Ovary (tissue), 9 donors: ENCODE measurements around the gene RDX. TPM values are rescaled to one million over a fixed set of nuclear protein-coding genes. Genes with fewer than 3 reads are reported as not detected.
"Not testable (repeated sequence)": the region's sequence is repeated elsewhere in the genome, so short reads cannot be mapped to it uniquely, and the experiment has no call there.

Experiments used
- DNase-seq, 5 donors: peaks; one replicate each; pipeline ENCODE4 v3.0.0-alpha.2; 2019 to 2020
- H3K27ac ChIP-seq, 2 donors: fragments of 200-600 bp; one replicate each; pipeline versions ENCODE4 v1.5.1 to v1.8.0; 2019 to 2022
- H3K27me3 ChIP-seq: fragments of 200-600 bp; one replicate; pipeline ENCODE4 v1.8.0; 2022
- H3K36me3 ChIP-seq: fragments of 200-600 bp; sonication (generic); one replicate; pipeline ENCODE4 v1.5.1; 2019
- H3K4me1 ChIP-seq: one replicate; pipeline ENCODE4 v1.8.1; 2013; ENCODE audit warnings: mild to moderate bottlenecking, moderate library complexity; ENCODE audit not compliant: insufficient read depth
- H3K4me3 ChIP-seq: fragments of 200-600 bp; sonication (generic); one replicate; pipeline ENCODE4 v1.5.1; 2017
- H3K9me3 ChIP-seq, 2 donors: fragments of 200-600 bp in 1 of 2; sonication (generic) in 1 of 2; one replicate each; pipeline versions ENCODE4 v1.5.1 to v1.8.1; 2013 to 2019; ENCODE audit warnings: mild to moderate bottlenecking in 1 of 2, moderate library complexity in 1 of 2
- EP300 ChIP-seq: sonication (generic); formaldehyde crosslinking; IDR thresholded peaks from one replicate; pipeline ENCODE4 v1.6.1; 2017; ENCODE audit warnings: antibody characterized with exemption
- POLR2A ChIP-seq: fragments of 450-650 bp; IDR thresholded peaks from one replicate; pipeline ENCODE4 v1.6.1; 2017; ENCODE audit warnings: antibody characterized with exemption, mild to moderate bottlenecking, moderate library complexity
- WGBS, 3 donors: extraction: QIAGEN DNeasy Blood & Tissue Kit in 1 of 3; methylation state at CpG; one replicate each; pipeline versions ENCODE4 v1.1.5 to v1.1.7; 2013 to 2017; 5-methylcytosine and 5-hydroxymethylcytosine counted together
- intact Hi-C, 4 donors: fragments of 100-400 bp; cut with DNase I; formaldehyde crosslinking; loops; one replicate each; pipeline versions ENCODE4 v1.11.0 to v1.15.1; 2022 to 2023
- polyA plus RNA-seq, 2 donors: library from polyadenylated mRNA; stranded (reverse); fragments of 200-250 nt in 1 of 2; fragments of 350-450 nt in 1 of 2; fragmentation: Illumina TruSeq in 1 of 2; extraction: RNeasy Lipid Tissue Mini Kit (QIAGEN cat#74804) in 1 of 2; gene quantifications; one replicate each; pipeline ENCODE4 v1.2.3, GENCODE V29; 2013 to 2014
- total RNA-seq, 7 donors: library from RNA; depleted of rRNA in 2 of 7; stranded (reverse); fragments of >200 nt in 2 of 7; fragmentation: NEBNext Ultra II Directional in 3 of 7; extraction: Animal tissue kit (Norgen Biotek cat#: 25700) in 3 of 7; gene quantifications; one replicate each; pipeline versions ENCODE4 v1.1.0 to v1.2.4, GENCODE V29; 2016 to 2023
- TF ChIP-seq, protein P1 (sequence below), 3 donors: fragments of 450-650 bp in 2 of 3; fragments of 200-600 bp in 1 of 3; IDR thresholded peaks; one replicate each; pipeline versions ENCODE4 v1.5.1 to v1.8.0; 2016 to 2022; ENCODE audit warnings: antibody characterized with exemption in 3 of 3, mild to moderate bottlenecking in 1 of 3
- donor health status: DM: no; HTN: no; CAD: no; lungs with moderate emphysema.
- donor health status: DM: no; HTN: no; CAD: no.
- donor health status: Bipolar disorder and iron deficiency.
- donor health status: DM: yes; HTN: yes; CAD: no.
- donor health status: DM: no; HTN: no; CAD: no.
- donor health status: DM: yes; HTN: yes; CAD: no.

RDX gene
- total and polyA plus RNA-seq, 9 donors: 40.0 to 175 (median 126) TPM

DNA sequence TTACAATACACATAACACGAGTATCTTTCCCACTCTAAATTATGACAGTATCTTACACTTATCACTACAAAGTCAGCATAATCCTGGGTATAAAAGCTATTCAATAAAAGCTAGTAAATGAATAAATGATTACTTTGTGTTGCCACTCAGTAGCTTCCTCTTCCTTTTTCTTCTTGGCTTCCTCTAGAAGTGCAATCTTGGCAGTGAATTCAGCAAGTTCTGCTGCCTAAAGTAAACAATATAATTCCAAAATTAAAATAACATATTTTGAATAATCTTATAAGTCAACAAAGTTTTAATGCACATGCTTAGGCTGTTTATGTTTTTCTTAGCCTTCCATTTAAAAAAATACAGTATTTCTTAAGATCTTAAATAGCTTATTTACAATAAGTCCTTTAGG, 60.4 kb downstream of the RDX start:
- TF ChIP-seq, protein P1, sequence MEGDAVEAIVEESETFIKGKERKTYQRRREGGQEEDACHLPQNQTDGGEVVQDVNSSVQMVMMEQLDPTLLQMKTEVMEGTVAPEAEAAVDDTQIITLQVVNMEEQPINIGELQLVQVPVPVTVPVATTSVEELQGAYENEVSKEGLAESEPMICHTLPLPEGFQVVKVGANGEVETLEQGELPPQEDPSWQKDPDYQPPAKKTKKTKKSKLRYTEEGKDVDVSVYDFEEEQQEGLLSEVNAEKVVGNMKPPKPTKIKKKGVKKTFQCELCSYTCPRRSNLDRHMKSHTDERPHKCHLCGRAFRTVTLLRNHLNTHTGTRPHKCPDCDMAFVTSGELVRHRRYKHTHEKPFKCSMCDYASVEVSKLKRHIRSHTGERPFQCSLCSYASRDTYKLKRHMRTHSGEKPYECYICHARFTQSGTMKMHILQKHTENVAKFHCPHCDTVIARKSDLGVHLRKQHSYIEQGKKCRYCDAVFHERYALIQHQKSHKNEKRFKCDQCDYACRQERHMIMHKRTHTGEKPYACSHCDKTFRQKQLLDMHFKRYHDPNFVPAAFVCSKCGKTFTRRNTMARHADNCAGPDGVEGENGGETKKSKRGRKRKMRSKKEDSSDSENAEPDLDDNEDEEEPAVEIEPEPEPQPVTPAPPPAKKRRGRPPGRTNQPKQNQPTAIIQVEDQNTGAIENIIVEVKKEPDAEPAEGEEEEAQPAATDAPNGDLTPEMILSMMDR (IDR thresholded peaks at IDR 0.05): no peak
- TF ChIP-seq EP300 (no peak), POLR2A (no peak)
- Histone ChIP-seq H3K4me3 (no peak overlapping the region), H3K27me3 (no peaks in the 10 kb centered on the region), H3K4me1 (no peaks in the 10 kb centered on the region), H3K27ac (no peak overlapping the region), H3K36me3 (no peaks in the 10 kb centered on the region), H3K9me3 (no peaks in the 10 kb centered on the region)
- intact Hi-C loops: no loop called here
- WGBS, 3 donors: 39 to 57% (median 42%) methylated on average over 1 of the region's 1 CpG
- no peak for DNase-seq

DNA sequence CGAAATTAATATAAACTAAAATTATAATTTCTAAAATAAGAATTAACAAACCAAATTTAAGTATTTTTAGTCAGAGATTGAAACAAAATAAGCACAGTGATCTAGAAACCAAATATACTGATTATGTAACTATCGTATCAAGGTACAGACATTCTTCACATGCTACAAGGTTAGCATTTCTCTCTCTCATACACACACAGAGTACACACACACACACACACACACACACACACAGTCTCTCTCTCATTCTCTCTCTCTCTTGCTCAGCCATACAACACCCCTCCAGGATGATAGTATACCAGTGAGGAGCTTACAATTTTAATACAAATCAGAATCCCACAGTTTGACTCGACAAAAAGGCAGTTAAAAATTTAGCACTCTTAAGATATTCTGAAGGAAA, 66.0 kb downstream of the RDX start:
- Histone ChIP-seq H3K4me1 (no peaks in the 10 kb centered on the region), H3K4me3 (no peak overlapping the region), H3K27ac (no peak overlapping the region), H3K36me3 (no peaks in the 10 kb centered on the region), H3K9me3 (no peaks in the 10 kb centered on the region), H3K27me3 (no peaks in the 10 kb centered on the region)
- 58 to 85% (median 63%) methylated on average over 3 of the region's 3 CpGs for WGBS, 3 donors
- no peak for DNase-seq
- intact Hi-C loops: no loop called here
- TF ChIP-seq POLR2A: no peak

DNA sequence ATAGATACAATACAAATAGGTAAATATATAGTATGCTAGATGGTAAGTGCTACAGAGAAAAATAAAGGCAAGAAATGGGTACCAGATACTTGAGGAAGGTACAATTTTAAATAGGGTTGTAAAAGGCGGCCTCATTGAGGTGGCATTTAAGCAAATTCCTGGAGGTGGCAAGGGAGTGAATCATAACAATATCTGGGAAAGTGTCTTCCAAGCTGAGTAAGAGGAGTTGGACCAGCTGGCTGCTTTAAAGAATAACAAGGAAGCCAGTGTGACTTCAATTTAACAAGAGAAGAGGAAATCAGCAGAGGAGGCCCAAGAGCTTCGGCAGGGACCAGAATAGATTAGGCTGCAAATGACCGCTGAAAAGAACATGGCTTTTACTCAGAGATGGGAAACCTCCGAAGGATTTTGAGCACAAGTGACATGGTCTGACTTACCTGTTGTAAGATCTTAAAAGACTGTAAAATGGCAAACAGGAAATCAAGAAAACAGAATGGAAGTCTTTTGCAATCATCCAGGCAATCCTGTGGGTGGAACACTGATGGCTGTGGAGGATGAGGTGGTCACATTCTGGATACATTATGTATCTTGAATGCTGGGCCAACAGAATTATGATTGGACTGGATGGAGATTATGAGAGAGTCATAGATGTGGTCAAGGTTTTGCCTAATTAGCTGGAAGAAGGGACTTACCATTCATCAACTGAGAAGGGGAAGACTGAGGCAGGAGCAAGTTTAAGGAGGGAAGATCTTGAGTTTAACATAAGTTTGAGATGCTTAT, 77.2 kb downstream of the RDX start:
- Histone ChIP-seq H3K9me3 (no peaks in the 10 kb centered on the region), H3K27ac (no peak overlapping the region), H3K27me3 (no peaks in the 10 kb centered on the region), H3K4me3 (no peak overlapping the region), H3K4me1 (no peaks in the 10 kb centered on the region), H3K36me3 (no peaks in the 10 kb centered on the region)
- intact Hi-C loops: no loop called here
- 93 to 94% (median 93%) methylated on average over 4 of the region's 4 CpGs for WGBS, 3 donors
- no peak for TF ChIP-seq EP300
- TF ChIP-seq POLR2A: no peak
- TF ChIP-seq, protein P1 (IDR thresholded peaks at IDR 0.05): no peak
- no peak for DNase-seq

DNA sequence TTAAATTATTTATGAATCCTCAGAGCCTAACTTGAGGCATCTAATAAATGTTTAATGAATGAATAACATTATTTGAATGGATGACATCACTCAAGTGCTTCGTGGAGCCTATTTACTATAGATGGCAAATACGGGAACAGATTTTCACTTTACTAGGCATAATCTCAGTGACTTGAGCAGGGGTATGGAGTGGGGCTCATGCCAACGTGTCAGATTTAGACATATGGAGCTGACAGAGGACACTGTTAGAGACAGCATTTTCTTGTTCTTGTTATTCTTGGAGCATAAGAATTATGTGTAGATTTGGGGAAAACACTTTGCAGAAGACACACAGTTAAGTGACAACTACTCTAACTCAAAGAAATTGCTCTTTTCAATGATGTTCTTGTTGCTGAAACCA, 78.5 kb downstream of the RDX start:
- WGBS, 3 donors: 58 to 75% (median 61%) methylated on average over 3 of the region's 3 CpGs
- Histone ChIP-seq H3K27me3 (no peaks in the 10 kb centered on the region), H3K27ac (no peak overlapping the region), H3K36me3 (no peaks in the 10 kb centered on the region), H3K4me3 (no peak overlapping the region), H3K4me1 (no peaks in the 10 kb centered on the region), H3K9me3 (no peaks in the 10 kb centered on the region)
- no peak for DNase-seq
- no peak for TF ChIP-seq EP300
- TF ChIP-seq, protein P1 (IDR thresholded peaks at IDR 0.05): no peak
- TF ChIP-seq POLR2A: no peak
- intact Hi-C loops: no loop called here

DNA sequence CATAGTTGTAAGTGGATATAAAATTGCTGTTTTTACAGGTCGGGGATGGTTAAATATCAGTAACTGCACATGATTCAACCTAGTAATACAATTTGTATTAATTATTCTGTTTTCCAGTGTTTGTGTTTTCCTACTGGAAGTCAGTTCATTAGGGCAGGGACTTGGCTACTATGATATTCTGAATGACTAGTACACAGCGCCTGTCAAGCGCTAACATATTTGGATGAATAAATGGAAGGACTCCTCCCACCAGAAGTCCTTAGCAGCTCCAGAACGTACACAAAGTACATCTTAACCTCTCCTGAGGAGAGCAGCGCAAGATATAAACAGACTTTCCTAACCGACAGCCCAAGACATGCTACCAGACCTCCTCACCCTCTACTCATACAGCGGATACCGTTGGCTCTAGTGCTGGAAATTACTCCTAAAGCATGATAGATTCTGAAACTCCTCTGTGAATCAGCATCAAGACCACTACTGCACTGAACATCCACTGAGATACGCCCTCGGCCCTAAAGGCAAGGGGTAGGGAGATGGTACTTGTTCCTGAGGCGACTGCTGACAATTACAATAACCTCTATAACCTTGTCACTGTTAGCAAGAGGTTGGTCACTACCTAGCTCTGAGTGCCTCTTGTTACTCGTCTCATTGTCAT, 79.1 kb downstream of the RDX start:
- no peak for DNase-seq
- H3K27ac ChIP-seq: no peak overlapping the region
- no peaks in the 10 kb centered on the region for H3K27me3 ChIP-seq
- intact Hi-C loops: no loop called here
- H3K4me3 ChIP-seq: no peak overlapping the region
- TF ChIP-seq POLR2A (no peak), EP300 (no peak)
- TF ChIP-seq, protein P1 (IDR thresholded peaks at IDR 0.05): no peak
- no peaks in the 10 kb centered on the region for H3K36me3 ChIP-seq
- 79 to 85% (median 80%) methylated on average over 12 of the region's 12 CpGs for WGBS, 3 donors
- H3K4me1 ChIP-seq: no peaks in the 10 kb centered on the region
- H3K9me3 ChIP-seq: no peaks in the 10 kb centered on the region

DNA sequence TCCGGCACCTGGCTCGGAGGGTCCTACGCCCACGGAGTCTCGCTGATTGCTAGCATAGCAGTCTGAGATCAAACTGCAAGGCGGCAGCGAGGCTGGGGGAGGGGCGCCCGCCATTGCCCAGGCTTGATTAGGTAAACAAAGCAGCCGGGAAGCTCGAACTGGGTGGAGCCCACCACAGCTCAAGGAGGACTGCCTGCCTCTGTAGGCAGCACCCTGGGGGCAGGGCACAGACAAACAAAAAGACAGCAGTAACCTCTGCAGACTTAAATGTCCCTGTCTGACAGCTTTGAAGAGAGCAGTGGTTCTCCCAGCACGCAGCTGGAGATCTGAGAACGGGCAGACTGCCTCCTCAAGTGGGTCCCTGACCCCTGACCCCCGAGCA, 87.1 kb downstream of the RDX start:
- intact Hi-C loops, H3K27me3 ChIP-seq, H3K4me3 ChIP-seq, H3K27ac ChIP-seq, DNase-seq, H3K4me1 ChIP-seq, H3K36me3 ChIP-seq, H3K9me3 ChIP-seq: not testable (repeated sequence)
- WGBS, 3 donors: 0 to 2% (median 0%) methylated on average over 2 to 7 of the region's 14 CpGs

DNA sequence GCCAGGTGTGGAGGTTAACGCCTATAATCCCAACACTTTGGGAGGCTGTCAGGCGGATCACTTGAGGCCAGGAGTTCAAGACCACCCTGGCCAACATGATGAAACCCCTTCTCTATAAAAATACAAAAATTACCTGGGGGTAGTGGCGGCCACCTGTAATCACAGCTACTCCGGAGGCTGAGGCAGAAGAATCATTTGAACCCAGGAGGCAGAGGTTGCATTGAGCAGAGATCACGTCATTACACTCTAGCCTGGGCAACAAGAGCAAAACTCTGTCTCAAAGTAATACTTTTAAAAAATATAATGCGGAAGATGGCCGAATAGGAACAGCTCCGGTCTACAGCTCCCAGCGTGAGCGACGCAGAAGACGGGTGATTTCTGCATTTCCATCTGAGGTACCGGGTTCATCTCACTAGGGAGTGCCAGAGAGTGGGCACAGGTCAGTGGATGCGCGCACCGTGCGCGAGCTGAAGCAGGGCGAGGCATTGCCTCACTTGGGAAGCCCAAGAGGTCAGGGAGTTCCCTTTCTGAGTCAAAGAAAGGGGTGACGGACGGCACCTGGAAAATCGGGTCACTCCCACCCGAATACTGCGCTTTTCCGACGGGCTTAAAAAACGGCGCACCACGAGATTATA, 87.6 kb downstream of the RDX start:
- H3K27ac ChIP-seq, H3K36me3 ChIP-seq, H3K9me3 ChIP-seq, H3K4me3 ChIP-seq, intact Hi-C loops, DNase-seq, H3K27me3 ChIP-seq, H3K4me1 ChIP-seq: not testable (repeated sequence)
- WGBS, 3 donors: 47 to 74% (median 62%) methylated on average over 24 to 27 of the region's 29 CpGs
